Subcutaneous abdominal adipose tissue (tissue), 5 donors: Measurements from ENCODE around the gene HLA-DRB1.
A peak's percentile ranks its signal among the peaks of the same experiment; 100 is the strongest.

Experiments
- H3K27ac ChIP-seq: one replicate; pipeline ENCODE4 v1.7.0; 2013; ENCODE audit warnings: low read depth, mild to moderate bottlenecking, inconsistent platforms, low read length, moderate library complexity
- H3K27me3 ChIP-seq, 5 donors: one replicate each; pipeline ENCODE4 v1.7.0; 2013; ENCODE audit warnings: low read length in 5 of 5, inconsistent platforms in 1 of 5; ENCODE audit not compliant: control insufficient read depth in 5 of 5, insufficient read depth in 4 of 5
- H3K36me3 ChIP-seq, 5 donors: one replicate each; pipeline ENCODE4 v1.7.0; 2013; ENCODE audit warnings: low read length in 5 of 5; ENCODE audit not compliant: control insufficient read depth in 5 of 5, insufficient read depth in 5 of 5
- H3K4me1 ChIP-seq, 5 donors: one replicate each; pipeline ENCODE4 v1.7.0; 2013; ENCODE audit warnings: low read length in 5 of 5, mild to moderate bottlenecking in 3 of 5, moderate library complexity in 1 of 5; ENCODE audit not compliant: control insufficient read depth in 5 of 5, insufficient read depth in 5 of 5
- H3K4me3 ChIP-seq, 5 donors: one replicate each; pipeline ENCODE4 v1.7.0; 2013; ENCODE audit warnings: low read length in 5 of 5, low read depth in 1 of 5
- H3K9ac ChIP-seq, 5 donors: one replicate each; pipeline ENCODE4 v1.7.0; 2013; ENCODE audit warnings: low read length in 5 of 5, mild to moderate bottlenecking in 4 of 5, moderate library complexity in 3 of 5
- H3K9me3 ChIP-seq, 5 donors: one replicate each; pipeline ENCODE4 v1.7.0; 2013; ENCODE audit warnings: low read length in 5 of 5; ENCODE audit not compliant: control insufficient read depth in 5 of 5
- donor health status: healthy.
- donor health status: healthy.
- donor health status: healthy.
- donor health status: healthy.
- donor health status: healthy.

The HLA-DRB1 gene

GRCh38 chr6:32529697-32530430 is 59.8 kb downstream of the HLA-DRB1 start, which contains the start of gene HLA-DRB5:
HLA-DRB5 (minus strand) TSS chr6:32530287; CDS start chr6:32530224, 63 bp downstream.
- H3K27ac ChIP-seq: peak within 1 kb of the TSS; percentile 54
- peak within 1 kb of the TSS; percentile 30 to 67 (median 61) for H3K4me3 ChIP-seq
- H3K27me3 ChIP-seq: no peaks in the 10 kb centered on the region
- H3K9me3 ChIP-seq: no peaks in the 10 kb centered on the region
- peaks cover 0 to 4% (median 0%) of the 10 kb centered on the region in 5 donors for H3K4me1 ChIP-seq
- H3K36me3 ChIP-seq: no peaks in the 10 kb centered on the region
- no peak within 1 kb of the TSS for H3K9ac ChIP-seq
